SKM-1 treated with dmso at 0.1 percent for 144 hours (cell line): Measurements from ENCODE around the gene CYB561D1.
A peak's percentile ranks its signal among the peaks of the same experiment; 100 is the strongest.

Experiments used
- DNase-seq: peaks from one replicate; lab custom pipeline; 2025; ENCODE audit not compliant: unreplicated experiment; lab: John Stamatoyannopoulos, UW

Gene CYB561D1

GRCh38 chr1:109479901-109480300 is 14.0 kb upstream of the CYB561D1 start:
- no peak for DNase-seq

GRCh38 chr1:109481646-109482045 is 12.2 kb upstream of the CYB561D1 start:
- DNase-seq = no peak

GRCh38 chr1:109482242-109482641 is 11.7 kb upstream of the CYB561D1 start:
- no peak for DNase-seq

GRCh38 chr1:109482791-109483671 is 10.9 kb upstream of the CYB561D1 start:
- DNase-seq = no peak

- peak; percentile 87 for DNase-seq
Observed at GRCh38 chr1:109483672-109484518, 10.0 kb upstream of the CYB561D1 start, which contains the start of gene ATXN7L2. TSS of gene ATXN7L2 (plus strand) at chr1:109483905. CDS start at chr1:109483954, 49 bp downstream.

GRCh38 chr1:109484519-109484975 is 9.3 kb upstream of the CYB561D1 start:
- no peak for DNase-seq

GRCh38 chr1:109485001-109485400 is 8.9 kb upstream of the CYB561D1 start:
- DNase-seq = no peak

GRCh38 chr1:109487261-109487660 is 6.6 kb upstream of the CYB561D1 start:
- no peak for DNase-seq

- no peak for DNase-seq
Observed at GRCh38 chr1:109488201-109488600, 5.7 kb upstream of the CYB561D1 start.

DNA sequence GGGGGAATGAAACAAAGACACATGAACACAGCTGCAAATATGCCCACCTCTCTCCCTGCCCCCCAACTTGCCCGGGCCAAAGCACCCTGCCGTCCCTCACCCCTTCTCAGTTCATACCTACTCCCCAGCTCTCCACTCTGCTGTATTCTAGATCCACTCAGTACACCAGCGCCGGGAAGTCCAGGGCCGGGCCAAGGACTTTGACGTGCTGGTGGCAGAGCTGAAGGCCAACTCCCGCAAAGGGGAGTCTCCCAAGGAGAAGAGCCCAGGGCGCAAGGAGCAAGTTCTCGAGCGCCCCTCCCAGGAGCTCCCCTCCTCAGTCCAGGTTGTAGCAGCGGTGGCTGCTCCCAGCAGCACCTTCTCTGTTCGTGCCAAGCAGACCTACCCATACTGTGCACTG is 5.2 kb upstream of the CYB561D1 start:
- DNase-seq = no peak

- peak; percentile 50 for DNase-seq
Observed at GRCh38 chr1:109490029-109490933, 3.6 kb upstream of the CYB561D1 start.

DNA sequence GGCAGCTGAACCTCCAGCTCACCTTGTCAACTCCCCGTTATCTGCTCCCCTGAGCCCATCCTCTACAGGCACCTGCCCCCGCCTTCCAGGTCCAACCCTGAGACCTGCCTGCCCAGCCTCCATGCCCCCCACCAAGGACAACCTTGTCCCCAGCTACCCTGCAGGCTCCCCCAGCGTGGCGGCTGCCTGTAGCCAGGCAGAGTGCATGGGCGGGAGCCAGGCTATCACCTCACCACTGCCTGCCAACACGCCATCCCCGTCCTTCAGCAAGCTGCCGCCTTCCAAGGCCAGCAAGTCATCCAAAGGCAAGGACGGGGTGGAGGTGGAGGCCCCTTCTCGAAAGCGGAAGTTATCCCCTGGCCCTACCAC is 3.0 kb upstream of the CYB561D1 start:
- DNase-seq = no peak

- no peak for DNase-seq
Observed at GRCh38 chr1:109491372-109491771, 2.5 kb upstream of the CYB561D1 start.

GRCh38 chr1:109492779-109493178 is 1.1 kb upstream of the CYB561D1 start:
- DNase-seq = no peak

DNA sequence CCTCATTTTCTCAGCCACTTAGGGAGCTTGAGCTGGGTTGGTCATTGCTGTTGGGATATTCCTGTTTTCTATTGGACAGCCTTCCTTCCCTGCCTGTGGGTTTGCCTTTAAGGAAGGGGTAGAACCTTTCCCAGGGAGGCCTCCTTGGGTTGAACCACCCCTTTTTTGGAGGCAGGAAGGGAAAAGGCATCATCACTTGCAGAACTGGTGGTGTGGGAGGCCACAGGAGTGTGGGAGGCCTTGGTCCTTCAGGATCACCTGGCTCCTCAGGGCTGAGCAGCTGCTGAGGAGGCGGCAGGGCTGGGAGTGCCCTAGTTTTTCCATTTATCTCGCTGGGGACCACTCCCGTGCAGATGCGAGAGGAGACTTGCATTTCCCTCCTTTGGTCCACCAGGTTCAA is 667 bp upstream of the CYB561D1 start:
- no peak for DNase-seq

GRCh38 chr1:109495738-109496137 is 1.8 kb downstream of the CYB561D1 start:
- DNase-seq = no peak

DNA sequence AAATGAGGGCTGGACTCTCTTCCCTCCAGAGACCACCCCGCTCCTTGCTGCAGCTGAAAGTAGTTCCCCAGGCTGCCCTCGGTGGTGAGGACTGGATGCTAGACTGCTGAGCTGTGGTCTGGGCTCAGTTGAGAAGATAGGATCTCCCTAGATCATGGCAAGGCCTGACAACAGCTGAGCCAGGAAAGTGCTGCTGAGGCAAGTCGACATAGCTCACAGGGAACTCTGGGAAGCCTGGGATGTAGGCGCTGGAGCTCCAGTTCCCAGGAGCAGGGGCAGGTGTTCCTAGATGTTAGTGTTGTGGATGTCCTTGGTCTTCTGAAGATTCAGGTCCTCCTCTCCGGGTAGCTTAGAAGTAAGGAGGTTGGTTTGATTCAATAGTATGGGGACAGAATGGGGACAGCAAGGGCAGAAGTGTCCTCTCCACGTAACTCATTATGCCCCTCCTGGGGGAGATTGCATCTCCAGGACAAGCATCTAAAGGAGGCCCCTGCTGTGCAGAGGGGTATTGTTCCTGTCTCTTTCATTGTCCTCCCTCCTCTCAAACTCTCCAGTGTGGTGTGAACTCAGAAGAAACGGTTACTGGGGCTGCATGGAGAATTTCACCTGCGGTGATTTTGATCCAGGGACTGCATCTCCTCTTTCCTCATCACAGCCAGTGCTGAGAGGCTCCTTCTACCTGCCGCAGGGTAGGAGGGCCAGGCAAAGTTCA is 3.7 kb downstream of the CYB561D1 start:
- no peak for DNase-seq

- DNase-seq = no peak
Observed at GRCh38 chr1:109498161-109498801, 4.4 kb downstream of the CYB561D1 start.

GRCh38 chr1:109499081-109499480 is 5.2 kb downstream of the CYB561D1 start:
- DNase-seq = no peak
